Fibroblast of villous mesenchyme (primary cell): ENCODE measurements around the gene FBXO11. TPM values are rescaled to one million over a fixed set of nuclear protein-coding genes. Genes with fewer than 3 reads are reported as not detected.
A peak's percentile ranks its signal among the peaks of the same experiment; 100 is the strongest.

ENCODE experiments used
- DNase-seq: peaks from one replicate; pipeline ENCODE4 v3.0.0-alpha.2; 2010; ENCODE audit warnings: low read depth
- H3K4me3 ChIP-seq: 2 replicates; pipeline ENCODE4 v1.5.1; 2011; ENCODE audit warnings: low read depth, mild to moderate bottlenecking, low read length
- CTCF ChIP-seq: IDR thresholded peaks from 2 replicates; pipeline ENCODE4 v1.5.1; 2012; ENCODE audit warnings: low read depth, mild to moderate bottlenecking, low read length; ENCODE audit not compliant: insufficient read depth
- total RNA-seq: library from RNA; depleted of rRNA; stranded (reverse); fragments of >200 nt; gene quantifications from 2 replicates; pipeline ENCODE4 v1.2.3, GENCODE V29; 2012

FBXO11 gene
- total RNA-seq, 1 donor = 48.8 TPM

- H3K4me3 ChIP-seq = no peak overlapping the region
- DNase-seq = no peak
- no peak for TF ChIP-seq CTCF
These were observed 90.5 kb downstream of the FBXO11 start for GRCh38 chr2:47815764-47816163.

- no peak overlapping the region for H3K4me3 ChIP-seq
- DNase-seq = no peak
- TF ChIP-seq CTCF = no peak
These were observed 94.6 kb downstream of the FBXO11 start for GRCh38 chr2:47811668-47812067.

- H3K4me3 ChIP-seq = no peak overlapping the region
- no peak for TF ChIP-seq CTCF
- DNase-seq = no peak
These were observed 95.4 kb downstream of the FBXO11 start for GRCh38 chr2:47810850-47811249.

GRCh38 chr2:47809903-47810302, 96.4 kb downstream of the FBXO11 start:
- no peak for TF ChIP-seq CTCF
- no peak for DNase-seq
- H3K4me3 ChIP-seq = no peak overlapping the region

- DNase-seq = no peak
- no peak overlapping the region for H3K4me3 ChIP-seq
- no peak for TF ChIP-seq CTCF
These were observed 97.7 kb downstream of the FBXO11 start for GRCh38 chr2:47808614-47809013.

- DNase-seq = peak; percentile 63
- H3K4me3 ChIP-seq = no peak overlapping the region
- TF ChIP-seq CTCF = no peak
These were observed 100.4 kb downstream of the FBXO11 start for GRCh38 chr2:47805850-47806249.

- no peak for DNase-seq
- no peak for TF ChIP-seq CTCF
- H3K4me3 ChIP-seq = no peak overlapping the region
These were observed 102.5 kb downstream of the FBXO11 start for GRCh38 chr2:47803770-47804169.
